Measurements from ENCODE around the gene CDKL1. TPM values are rescaled to one million over a fixed set of nuclear protein-coding genes. Genes with fewer than 3 reads are reported as not detected.
"Not testable (repeated sequence)": the region's sequence is repeated elsewhere in the genome, so short reads cannot be mapped to it uniquely, and the experiment has no call there.

CDKL1 gene
- polyA plus RNA-seq, 5 donors: 9.8 to 14.8 (median 13.6) TPM

- peak; percentile 53 to 61 for DNase-seq
Observed at GRCh38 chr14:50335989-50336824, 60.5 kb downstream of the CDKL1 start.

- peak; percentile 58 to 70 for DNase-seq
Observed at GRCh38 chr14:50335389-50335788, 61.3 kb downstream of the CDKL1 start.

GRCh38 chr14:50334211-50334610 is 62.5 kb downstream of the CDKL1 start:
- DNase-seq: no peak

DNA sequence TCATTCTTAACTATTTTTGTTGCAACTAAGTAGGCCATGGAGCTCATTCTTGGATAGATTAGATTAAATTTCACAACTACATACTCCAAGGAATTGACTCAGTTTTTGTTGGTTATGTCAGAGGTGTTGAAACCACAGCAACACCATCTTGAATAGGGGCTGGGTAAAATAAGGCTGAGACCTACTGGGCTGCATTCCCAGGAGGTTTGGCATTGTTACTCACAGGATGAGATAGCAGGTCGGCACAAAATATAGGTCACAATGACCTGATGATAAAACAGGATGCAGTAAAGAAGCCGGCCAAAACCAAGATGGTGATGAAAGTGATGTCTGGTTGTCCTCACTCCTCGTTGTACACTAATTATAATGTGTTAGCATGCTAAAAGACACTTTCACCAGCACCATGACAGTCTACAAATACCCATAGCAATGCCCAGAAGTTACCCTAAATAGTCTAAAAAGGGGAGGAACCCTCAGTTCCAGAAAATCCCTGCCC is 63.6 kb downstream of the CDKL1 start:
- no peak for DNase-seq

DNA sequence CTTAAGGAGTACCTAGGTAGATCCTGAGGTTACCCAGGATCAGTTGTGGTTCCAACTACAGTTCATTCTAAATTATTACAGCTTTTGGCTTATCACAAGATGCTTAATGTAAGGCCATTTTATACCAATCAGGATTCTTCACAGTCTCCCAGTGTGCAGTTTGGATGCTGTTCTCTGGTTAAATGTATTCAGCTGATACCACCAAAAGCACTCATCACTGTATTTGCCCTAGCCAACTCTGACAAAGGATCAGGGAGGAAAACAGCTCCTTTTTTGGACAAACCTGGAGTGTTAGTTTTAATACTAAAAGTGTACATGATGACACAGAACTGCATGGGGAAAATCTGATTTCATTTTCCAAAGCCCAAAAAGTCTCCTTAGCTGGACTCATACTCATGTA is 65.1 kb downstream of the CDKL1 start:
- DNase-seq: no peak

DNA sequence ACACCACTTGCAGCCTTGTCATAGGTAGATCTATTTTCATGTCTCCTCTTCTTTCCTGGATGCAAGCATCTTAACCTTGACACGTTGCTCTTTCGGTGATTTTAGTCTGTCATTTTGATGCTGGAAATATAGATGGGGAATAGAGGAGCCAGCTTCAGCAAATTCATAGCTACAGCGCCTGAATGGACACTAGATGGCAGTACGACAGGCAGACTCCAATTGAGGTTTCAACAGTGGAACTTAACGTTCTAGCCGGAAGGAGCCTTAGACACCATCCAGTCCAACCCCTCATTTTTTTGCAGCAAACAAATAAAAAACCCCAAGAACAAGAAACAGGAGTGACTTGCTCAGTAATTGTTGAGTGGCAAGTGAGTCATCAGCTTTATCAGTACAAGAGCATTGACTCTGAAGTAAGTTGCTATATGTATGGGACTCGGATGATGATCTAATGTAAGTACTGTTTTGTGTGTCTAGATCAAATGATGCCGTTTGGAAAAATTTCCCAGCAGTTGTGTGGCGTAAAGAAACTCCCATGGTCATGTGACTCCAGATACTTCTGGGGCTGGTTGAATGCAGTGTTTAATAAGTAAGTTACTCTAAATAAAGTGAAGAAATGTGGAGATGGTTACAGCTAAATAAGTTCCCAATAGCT is 75.5 kb downstream of the CDKL1 start:
- peak; percentile 77 to 81 for DNase-seq

DNA sequence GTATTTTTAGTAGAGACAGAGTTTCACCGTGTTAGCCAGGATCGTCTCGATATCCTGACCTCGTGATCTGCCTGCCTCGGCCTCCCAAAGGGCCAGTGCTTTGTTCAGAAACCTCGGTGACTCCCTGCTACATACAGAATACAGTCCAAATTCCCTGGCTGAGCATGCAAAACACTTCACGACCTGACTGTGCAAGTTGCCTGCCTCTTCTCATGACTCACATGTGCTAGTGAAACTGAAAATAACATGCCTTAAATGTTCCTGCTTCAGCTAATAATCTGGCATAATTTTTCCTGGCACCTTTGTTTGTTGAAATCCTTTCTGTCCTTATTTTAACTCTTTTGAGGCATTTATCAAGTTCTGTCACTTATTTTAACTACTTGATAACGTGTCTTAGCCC is 76.4 kb downstream of the CDKL1 start:
- no peak for DNase-seq

DNA sequence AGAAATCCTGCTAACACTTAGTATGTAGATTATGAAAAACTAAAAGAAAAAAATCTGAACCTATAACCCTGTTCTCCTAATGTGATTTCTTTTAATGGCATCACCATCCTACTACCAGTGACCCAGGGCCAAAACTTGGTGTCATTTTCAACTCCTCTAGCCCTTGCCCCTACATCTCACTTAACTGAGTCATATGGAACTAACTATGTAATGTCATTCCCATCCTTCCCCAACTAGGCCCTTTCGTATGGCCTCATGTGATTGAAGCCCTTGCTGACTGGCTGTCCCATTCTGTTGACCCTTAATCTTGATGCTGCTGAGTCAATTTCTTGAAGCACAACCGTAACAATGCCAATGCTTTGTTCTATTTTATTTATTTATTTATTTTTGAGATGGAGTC is 77.0 kb downstream of the CDKL1 start:
- DNase-seq: no peak

DNA sequence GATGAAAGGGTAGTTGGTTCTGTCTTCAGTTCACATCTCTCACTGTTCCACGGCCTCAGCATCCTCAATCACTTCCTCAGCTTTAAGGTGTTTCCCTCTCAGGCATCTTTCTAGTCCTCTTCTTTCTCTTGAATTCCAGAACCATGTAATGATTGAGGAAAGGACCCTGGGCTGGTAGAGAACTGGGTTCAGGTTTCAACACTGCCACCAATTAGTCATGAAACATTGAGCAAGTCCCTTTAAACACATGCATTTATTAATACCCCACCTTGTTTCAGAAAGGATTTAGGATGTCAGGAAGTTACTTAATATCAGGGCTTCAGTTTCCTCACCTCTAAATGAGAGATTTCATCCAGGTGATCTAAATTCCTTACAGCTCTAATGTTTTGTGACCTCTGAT is 77.4 kb downstream of the CDKL1 start:
- DNase-seq: no peak

DNA sequence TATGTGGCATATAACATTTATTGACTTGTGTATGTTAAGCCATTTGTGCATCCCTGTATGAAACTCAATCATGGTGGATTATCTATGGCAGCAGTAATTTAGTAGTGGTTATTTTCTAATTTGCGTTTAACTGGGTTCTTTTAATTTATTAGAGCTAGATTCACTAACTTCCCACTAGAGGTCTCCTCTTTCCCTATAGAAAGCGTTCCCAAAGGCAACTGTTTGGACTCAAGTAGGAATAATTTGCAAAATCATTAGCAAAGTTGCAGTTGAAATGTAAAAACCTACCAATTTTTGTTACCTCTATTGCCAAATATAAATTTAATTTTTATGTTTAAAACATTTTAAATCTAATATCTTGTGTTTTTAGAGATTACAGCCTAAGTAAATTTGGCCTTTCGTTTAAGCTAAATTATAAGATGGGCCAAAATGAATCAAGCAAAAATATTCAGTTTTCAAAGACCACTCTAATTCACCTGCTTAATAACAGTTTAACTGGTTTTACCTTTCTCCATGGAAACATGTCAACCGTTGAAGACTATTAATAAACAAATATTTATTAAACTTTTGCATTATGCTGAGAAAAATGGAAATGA is 78.6 kb downstream of the CDKL1 start:
- DNase-seq: no peak

DNA sequence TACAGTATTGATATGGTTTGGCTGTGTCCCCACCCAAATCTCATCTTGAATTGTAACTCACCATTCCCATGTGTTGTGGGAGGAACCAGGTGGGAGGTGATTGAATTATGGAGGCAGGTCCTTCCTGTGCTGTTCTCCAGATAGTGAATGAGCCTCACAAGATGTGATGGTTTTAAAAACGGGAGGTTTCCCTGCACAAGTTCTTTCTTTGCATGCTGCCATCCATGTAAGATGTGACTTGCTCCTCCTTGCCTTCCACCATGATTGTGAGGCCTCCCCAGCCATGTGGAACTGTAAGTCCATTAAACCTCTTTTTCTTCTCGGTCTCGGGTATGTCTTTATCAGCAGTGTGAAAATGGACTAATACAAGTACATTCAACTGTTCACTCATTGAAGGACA is 82.6 kb downstream of the CDKL1 start:
- not testable (repeated sequence) for DNase-seq

- DNase-seq: no peak
Observed at GRCh38 chr14:50312734-50313054, 84.0 kb downstream of the CDKL1 start.

GRCh38 chr14:50311972-50312733 is 84.5 kb downstream of the CDKL1 start, which contains the start of the genes DMAC2L and L2HGDH:
Gene DMAC2L (plus strand): TSS chr14:50312324. CDS start chr14:50321488, 9,164 bp downstream.
Gene L2HGDH (minus strand): TSS chr14:50312229. CDS start chr14:50312150, 79 bp downstream.
- peak; percentile 93 to 95 for DNase-seq

GRCh38 chr14:50311337-50311971 is 85.2 kb downstream of the CDKL1 start:
- no peak for DNase-seq

DNA sequence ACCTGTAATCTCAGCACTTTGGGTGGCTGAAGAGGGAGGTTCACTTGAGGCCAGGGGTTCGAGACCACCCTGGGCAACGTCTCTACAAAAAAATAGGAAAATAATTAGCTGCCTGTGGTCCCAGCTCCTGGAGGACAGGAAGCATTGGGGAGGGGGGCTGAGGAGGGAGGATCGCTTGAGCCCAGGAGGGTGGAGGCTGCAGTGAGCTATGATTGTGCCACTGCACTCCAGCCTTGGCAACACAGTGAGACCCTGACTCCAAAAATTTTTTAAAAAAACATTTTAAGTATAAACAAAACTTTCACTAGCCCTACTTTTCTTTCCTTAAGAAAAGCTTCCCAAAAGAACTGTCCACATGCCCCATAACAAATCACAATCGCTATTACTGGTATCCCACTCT is 86.2 kb downstream of the CDKL1 start:
- no peak for DNase-seq

DNA sequence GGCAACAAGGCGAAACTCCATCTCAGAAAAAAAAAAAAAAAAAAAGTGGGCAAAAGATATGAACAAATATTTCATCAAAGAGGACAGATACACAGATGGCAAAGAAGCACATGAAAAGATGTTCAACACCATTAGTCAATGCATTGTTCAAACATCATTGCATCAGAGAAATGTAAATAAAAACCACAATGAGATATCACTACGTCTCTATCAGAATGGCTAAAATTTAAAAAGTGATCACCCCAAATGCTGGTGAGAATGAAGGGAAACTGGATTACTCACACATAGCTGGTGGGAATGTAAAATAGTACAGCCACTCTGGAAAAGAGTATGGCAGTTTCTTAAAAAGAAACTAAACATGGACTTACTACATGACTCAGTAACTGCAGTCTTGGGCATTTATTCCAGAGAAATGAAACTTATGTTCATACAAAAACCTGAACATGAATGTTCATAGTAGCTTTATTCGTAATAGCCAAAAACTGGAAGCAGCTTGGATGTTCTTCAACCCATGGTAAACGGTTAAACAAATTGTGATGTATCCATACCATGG is 88.2 kb downstream of the CDKL1 start:
- DNase-seq: no peak

DNA sequence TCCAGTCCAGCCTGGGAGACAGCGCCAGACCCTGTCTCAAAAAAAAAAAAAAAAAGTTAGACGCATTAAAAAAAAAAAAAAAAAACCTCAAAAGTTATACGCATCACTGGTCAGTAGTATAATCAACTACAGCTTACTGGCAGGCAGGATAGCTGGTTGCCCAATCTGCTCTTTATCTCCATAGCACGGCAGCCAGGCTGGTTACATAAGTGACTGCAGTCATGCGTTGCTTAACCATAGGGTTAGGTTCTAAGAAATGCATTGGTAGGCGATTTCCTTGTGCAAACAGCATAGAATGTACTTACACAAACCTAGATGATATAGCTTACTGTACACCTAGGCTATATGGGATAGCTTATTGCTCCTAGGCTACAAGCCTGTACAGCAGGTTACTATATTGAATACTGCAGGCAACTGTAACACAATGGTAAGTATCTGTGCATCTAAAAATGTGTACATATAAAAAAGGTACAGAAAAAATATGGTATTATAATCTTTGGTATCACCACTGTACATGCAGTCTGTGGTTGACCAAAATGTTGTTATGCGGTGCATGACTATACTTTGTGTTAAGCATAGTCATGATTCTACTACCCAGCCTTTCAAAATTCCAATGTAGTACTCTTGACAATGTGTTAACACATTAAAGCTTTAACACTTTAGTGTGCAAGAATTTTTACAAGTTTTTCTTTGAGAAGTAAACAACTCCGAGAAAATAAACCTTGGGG is 92.8 kb downstream of the CDKL1 start:
- DNase-seq: peak in 1 of 2 donors; percentile 30

DNA sequence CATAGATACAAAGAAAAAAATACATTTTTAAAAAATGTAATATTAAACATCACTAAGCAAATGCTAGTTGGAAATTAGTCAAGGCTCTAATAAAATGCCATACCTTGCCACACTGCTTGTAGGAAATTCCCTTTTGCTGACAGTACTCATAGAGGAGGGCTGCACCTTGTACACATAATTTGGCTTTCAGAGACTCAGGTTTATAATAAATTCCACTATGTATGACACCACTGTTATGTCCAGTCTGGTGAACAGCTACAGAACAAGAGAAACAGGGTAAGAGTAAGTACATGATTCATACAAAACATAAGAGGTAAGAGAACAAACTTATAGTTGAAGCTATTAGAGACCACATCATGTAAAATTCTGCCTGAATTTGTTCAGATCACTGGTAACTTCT is 94.8 kb downstream of the CDKL1 start:
- no peak for DNase-seq

GRCh38 chr14:50299585-50299984 is 97.1 kb downstream of the CDKL1 start:
- no peak for DNase-seq

- no peak for DNase-seq
Observed at GRCh38 chr14:50290306-50290705, 106.4 kb downstream of the CDKL1 start.

All from right lung (tissue), 5 donors.